PC-3 (cell line): ENCODE results near the gene SCT.

Source experiments
- EZH2 ChIP-seq: fragments of 300-600 bp; sonication (generic); IDR thresholded peaks from one replicate; pipeline ENCODE4 v1.6.1; 2017; ENCODE audit warnings: antibody characterized with exemption, mild to moderate bottlenecking, low read length; ENCODE audit not compliant: unreplicated experiment
- TF ChIP-seq, protein P1 (sequence below): fragments of 300-600 bp; sonication (generic); conservative IDR thresholded peaks from 2 replicates; pipeline ENCODE4 v1.5.1; 2017; ENCODE audit warnings: antibody characterized with exemption, low read depth, mild to moderate bottlenecking, low read length

DNA sequence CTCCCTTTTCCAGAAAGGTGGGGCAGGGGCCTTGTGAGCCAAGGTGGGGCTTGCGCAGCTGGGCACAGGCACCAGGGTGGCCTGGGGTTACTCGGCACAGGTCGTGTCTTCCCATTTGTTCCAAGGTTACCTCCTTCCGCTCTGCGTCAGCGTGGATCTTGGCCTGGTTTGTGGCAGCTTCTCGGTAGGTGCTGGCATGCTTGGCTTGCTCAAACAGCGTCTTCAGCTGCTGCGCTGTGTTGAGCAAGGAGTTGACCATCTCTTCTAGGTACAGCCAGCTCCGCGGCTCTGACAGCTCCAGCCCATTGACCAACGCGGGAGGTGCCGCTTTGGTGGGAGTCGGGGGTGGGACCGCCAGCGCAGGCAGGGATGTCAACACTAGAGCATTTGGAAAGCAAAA, 47.4 kb upstream of the SCT start:
- TF ChIP-seq, protein P1, sequence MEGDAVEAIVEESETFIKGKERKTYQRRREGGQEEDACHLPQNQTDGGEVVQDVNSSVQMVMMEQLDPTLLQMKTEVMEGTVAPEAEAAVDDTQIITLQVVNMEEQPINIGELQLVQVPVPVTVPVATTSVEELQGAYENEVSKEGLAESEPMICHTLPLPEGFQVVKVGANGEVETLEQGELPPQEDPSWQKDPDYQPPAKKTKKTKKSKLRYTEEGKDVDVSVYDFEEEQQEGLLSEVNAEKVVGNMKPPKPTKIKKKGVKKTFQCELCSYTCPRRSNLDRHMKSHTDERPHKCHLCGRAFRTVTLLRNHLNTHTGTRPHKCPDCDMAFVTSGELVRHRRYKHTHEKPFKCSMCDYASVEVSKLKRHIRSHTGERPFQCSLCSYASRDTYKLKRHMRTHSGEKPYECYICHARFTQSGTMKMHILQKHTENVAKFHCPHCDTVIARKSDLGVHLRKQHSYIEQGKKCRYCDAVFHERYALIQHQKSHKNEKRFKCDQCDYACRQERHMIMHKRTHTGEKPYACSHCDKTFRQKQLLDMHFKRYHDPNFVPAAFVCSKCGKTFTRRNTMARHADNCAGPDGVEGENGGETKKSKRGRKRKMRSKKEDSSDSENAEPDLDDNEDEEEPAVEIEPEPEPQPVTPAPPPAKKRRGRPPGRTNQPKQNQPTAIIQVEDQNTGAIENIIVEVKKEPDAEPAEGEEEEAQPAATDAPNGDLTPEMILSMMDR = no peak
- TF ChIP-seq EZH2 = no peak
